ENCODE measurements around the gene ZBTB20.

ZBTB20 gene

GRCh38 chr3:114350690-114351089, 796.4 kb downstream of the ZBTB20 start:
- Histone ChIP-seq H3K79me2 (ENCODE audit: control insufficient read depth, low read length) (no peaks in the 10 kb centered on the region), H3K27me3 (ENCODE audit: control insufficient read depth, low read length) (no peaks in the 10 kb centered on the region), H3K27ac (ENCODE audit: low read depth, low read length) (no peak overlapping the region), H3K9me2 (replicated peaks; ENCODE audit: control insufficient read depth, low read length) (no peaks in the 10 kb centered on the region), H3K36me3 (ENCODE audit: control insufficient read depth, low read length) (peaks cover 29% of the 10 kb centered on the region), H3K4me3 (ENCODE audit: low read length) (no peak overlapping the region), H3F3A (ENCODE audit: control insufficient read depth, insufficient read depth) (no peaks in the 10 kb centered on the region), H3K4me2 (ENCODE audit: low read length) (no peak overlapping the region), H3K9me3 (ENCODE audit: control insufficient read depth, insufficient read depth, low read length) (no peaks in the 10 kb centered on the region), H4K20me1 (ENCODE audit: control insufficient read depth, insufficient read depth, low read depth, low read length) (no peaks in the 10 kb centered on the region), H3K4me1 (ENCODE audit: control insufficient read depth, low read length) (no peaks in the 10 kb centered on the region)
- TF ChIP-seq EZH2phosphoT487 (IDR thresholded peaks at IDR 0.05; ENCODE audit: borderline replicate concordance, low read length), result no peak
- TF ChIP-seq, protein P1, sequence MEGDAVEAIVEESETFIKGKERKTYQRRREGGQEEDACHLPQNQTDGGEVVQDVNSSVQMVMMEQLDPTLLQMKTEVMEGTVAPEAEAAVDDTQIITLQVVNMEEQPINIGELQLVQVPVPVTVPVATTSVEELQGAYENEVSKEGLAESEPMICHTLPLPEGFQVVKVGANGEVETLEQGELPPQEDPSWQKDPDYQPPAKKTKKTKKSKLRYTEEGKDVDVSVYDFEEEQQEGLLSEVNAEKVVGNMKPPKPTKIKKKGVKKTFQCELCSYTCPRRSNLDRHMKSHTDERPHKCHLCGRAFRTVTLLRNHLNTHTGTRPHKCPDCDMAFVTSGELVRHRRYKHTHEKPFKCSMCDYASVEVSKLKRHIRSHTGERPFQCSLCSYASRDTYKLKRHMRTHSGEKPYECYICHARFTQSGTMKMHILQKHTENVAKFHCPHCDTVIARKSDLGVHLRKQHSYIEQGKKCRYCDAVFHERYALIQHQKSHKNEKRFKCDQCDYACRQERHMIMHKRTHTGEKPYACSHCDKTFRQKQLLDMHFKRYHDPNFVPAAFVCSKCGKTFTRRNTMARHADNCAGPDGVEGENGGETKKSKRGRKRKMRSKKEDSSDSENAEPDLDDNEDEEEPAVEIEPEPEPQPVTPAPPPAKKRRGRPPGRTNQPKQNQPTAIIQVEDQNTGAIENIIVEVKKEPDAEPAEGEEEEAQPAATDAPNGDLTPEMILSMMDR (IDR thresholded peaks at IDR 0.05; ENCODE audit: low read depth, low read length, poor library complexity, severe bottlenecking), result no peak

DNA sequence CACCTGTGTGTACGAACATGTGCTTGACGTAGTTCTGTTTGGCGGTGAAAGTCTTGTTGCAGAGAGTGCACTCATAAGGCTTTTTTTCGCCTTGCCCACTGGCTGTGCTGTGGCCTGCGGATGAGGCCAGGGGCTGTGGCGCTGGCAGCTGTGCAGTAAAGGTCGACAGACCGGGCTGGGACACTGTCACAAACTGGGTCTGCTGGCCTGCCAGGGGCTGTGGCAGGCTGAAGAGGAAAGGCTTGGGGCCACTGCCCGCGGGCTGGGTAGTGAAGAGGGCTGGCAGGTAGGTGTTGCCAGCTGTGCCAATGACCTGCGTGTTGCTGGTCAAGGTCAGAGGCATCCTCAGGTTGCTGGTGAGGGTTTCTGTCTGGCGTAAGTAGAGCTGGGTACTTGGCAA, 796.8 kb downstream of the ZBTB20 start:
- Histone ChIP-seq H3K4me2 (ENCODE audit: low read length) (no peak overlapping the region), H3K79me2 (ENCODE audit: control insufficient read depth, low read length) (no peaks in the 10 kb centered on the region), H3K36me3 (ENCODE audit: control insufficient read depth, low read length) (peaks cover 29% of the 10 kb centered on the region), H3K9me3 (ENCODE audit: control insufficient read depth, insufficient read depth, low read length) (no peaks in the 10 kb centered on the region), H3K27me3 (ENCODE audit: control insufficient read depth, low read length) (no peaks in the 10 kb centered on the region), H3K27ac (ENCODE audit: low read depth, low read length) (no peak overlapping the region), H4K20me1 (ENCODE audit: control insufficient read depth, insufficient read depth, low read depth, low read length) (no peaks in the 10 kb centered on the region), H3F3A (ENCODE audit: control insufficient read depth, insufficient read depth) (no peaks in the 10 kb centered on the region), H3K4me1 (ENCODE audit: control insufficient read depth, low read length) (no peaks in the 10 kb centered on the region), H3K9me2 (replicated peaks; ENCODE audit: control insufficient read depth, low read length) (no peaks in the 10 kb centered on the region), H3K4me3 (ENCODE audit: low read length) (no peak overlapping the region)
- no peak for TF ChIP-seq EZH2phosphoT487 (IDR thresholded peaks at IDR 0.05; ENCODE audit: borderline replicate concordance, low read length)
- TF ChIP-seq, protein P1 (IDR thresholded peaks at IDR 0.05; ENCODE audit: low read depth, low read length, poor library complexity, severe bottlenecking), result no peak

- no peaks in the 10 kb centered on the region for H4K20me1 ChIP-seq (ENCODE audit: control insufficient read depth, insufficient read depth, low read depth, low read length)
Measured at GRCh38 chr3:114344492-114344891, 802.6 kb downstream of the ZBTB20 start.

More at GRCh38 chr3:114344492-114344891, 802.6 kb downstream of the ZBTB20 start:
- H3K4me2 ChIP-seq (ENCODE audit: low read length), result no peak overlapping the region
- no peak overlapping the region for H3K27ac ChIP-seq (ENCODE audit: low read depth, low read length)
- no peaks in the 10 kb centered on the region for H3K4me1 ChIP-seq (ENCODE audit: control insufficient read depth, low read length)
- no peak overlapping the region for H3K4me3 ChIP-seq (ENCODE audit: low read length)
- H3K27me3 ChIP-seq (ENCODE audit: control insufficient read depth, low read length), result no peaks in the 10 kb centered on the region
- peaks cover 7% of the 10 kb centered on the region for H3K36me3 ChIP-seq (ENCODE audit: control insufficient read depth, low read length)
- H3F3A ChIP-seq (ENCODE audit: control insufficient read depth, insufficient read depth), result no peaks in the 10 kb centered on the region
- no peak for TF ChIP-seq EZH2phosphoT487 (IDR thresholded peaks at IDR 0.05; ENCODE audit: borderline replicate concordance, low read length)
- TF ChIP-seq, protein P1 (IDR thresholded peaks at IDR 0.05; ENCODE audit: low read depth, low read length, poor library complexity, severe bottlenecking), result no peak
- H3K79me2 ChIP-seq (ENCODE audit: control insufficient read depth, low read length), result no peaks in the 10 kb centered on the region
- no peaks in the 10 kb centered on the region for H3K9me2 ChIP-seq (replicated peaks; ENCODE audit: control insufficient read depth, low read length)
- H3K9me3 ChIP-seq (ENCODE audit: control insufficient read depth, insufficient read depth, low read length), result no peaks in the 10 kb centered on the region
